ENCODE data around the gene EREG.

EREG gene

GRCh38 chr4:74327762-74328161 is 37.2 kb upstream of the EREG start:
- no peaks in the 10 kb centered on the region for H3K36me3 ChIP-seq
- no peak overlapping the region for H3K4me3 ChIP-seq (ENCODE audit: low read depth, low read length)
- no peaks in the 10 kb centered on the region for H3K27me3 ChIP-seq (ENCODE audit: insufficient read depth, low read depth, severe bottlenecking)
- no peak for DNase-seq
- TF ChIP-seq CTCF (IDR thresholded peaks at IDR 0.05; ENCODE audit: low read depth, low read length), result no peak
- H3K27ac ChIP-seq, result no peak overlapping the region
- H3K9me3 ChIP-seq (ENCODE audit: severe bottlenecking), result no peaks in the 10 kb centered on the region

DNA sequence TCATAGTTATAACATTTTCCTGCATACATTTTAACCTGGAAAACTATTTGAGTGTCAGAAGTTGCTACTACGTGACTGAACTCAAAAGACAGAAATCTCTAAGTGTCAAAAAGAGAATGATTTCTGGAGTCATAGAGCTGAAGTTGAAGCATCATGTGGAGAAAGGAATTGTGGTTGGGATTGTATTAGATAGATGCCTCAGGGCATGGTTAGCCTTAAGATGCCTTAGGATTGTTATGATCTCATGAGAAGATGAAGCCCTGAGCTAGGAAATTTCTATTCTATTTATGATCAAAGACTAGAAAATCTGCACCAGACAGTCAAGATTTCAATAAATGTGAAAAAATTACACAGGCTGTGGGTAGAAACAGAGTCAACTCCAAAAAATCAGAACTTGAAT is 36.4 kb upstream of the EREG start:
- Histone ChIP-seq H3K4me3 (ENCODE audit: low read depth, low read length) (no peak overlapping the region), H3K36me3 (no peaks in the 10 kb centered on the region), H3K27me3 (ENCODE audit: insufficient read depth, low read depth, severe bottlenecking) (no peaks in the 10 kb centered on the region), H3K27ac (no peak overlapping the region), H3K9me3 (ENCODE audit: severe bottlenecking) (no peaks in the 10 kb centered on the region)
- DNase-seq, result no peak
- TF ChIP-seq CTCF (IDR thresholded peaks at IDR 0.05; ENCODE audit: low read depth, low read length), result no peak

GRCh38 chr4:74329307-74329706 is 35.6 kb upstream of the EREG start:
- no peak for DNase-seq
- Histone ChIP-seq H3K27me3 (ENCODE audit: insufficient read depth, low read depth, severe bottlenecking) (no peaks in the 10 kb centered on the region), H3K9me3 (ENCODE audit: severe bottlenecking) (no peaks in the 10 kb centered on the region), H3K27ac (no peak overlapping the region), H3K36me3 (no peaks in the 10 kb centered on the region), H3K4me3 (ENCODE audit: low read depth, low read length) (no peak overlapping the region)
- TF ChIP-seq CTCF (IDR thresholded peaks at IDR 0.05; ENCODE audit: low read depth, low read length), result no peak

DNA sequence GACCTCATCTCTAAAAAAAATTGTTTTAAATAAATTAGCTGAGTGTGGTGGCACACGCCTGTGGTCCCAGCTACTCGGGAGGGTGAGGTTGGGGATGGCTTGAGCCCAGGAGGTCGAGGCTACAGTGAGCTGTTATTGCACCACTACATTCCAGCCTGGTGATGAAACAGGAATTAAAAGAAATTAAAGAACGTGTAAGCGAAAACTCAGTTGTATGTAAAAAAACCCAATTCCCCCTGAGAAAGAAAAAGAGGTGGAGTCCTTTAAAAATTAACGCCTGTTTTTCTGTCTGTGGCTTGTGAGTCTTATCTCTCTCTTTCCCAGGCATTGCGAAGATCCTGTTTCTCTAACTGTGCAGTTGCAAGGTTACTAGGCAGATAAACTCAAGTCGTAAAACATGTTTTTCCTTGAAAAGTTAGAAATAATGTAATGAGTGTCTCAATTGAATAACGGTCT is 34.6 kb upstream of the EREG start:
- Histone ChIP-seq H3K4me3 (ENCODE audit: low read depth, low read length) (no peak overlapping the region), H3K27ac (no peak overlapping the region), H3K36me3 (no peaks in the 10 kb centered on the region), H3K9me3 (ENCODE audit: severe bottlenecking) (no peaks in the 10 kb centered on the region), H3K27me3 (ENCODE audit: insufficient read depth, low read depth, severe bottlenecking) (no peaks in the 10 kb centered on the region)
- no peak for DNase-seq
- no peak for TF ChIP-seq CTCF (IDR thresholded peaks at IDR 0.05; ENCODE audit: low read depth, low read length)

DNA sequence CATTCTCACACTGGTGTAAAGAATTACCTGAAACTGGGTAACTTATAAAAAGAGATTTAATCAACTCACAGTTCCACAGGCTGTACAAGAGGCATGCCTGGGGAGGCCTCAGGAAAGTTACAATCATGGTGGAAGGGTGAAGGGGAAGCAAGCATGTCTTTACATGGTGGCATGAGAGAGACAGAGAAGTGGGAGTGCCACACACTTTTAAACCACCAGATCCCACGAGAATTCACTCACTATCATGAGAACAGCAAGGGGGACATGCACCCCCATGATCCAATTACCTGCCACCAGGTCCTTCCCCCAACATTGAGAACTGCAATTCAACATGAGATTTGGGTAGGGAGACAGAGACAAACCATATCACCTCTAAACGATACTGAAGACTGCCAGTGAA is 33.7 kb upstream of the EREG start:
- Histone ChIP-seq H3K36me3 (no peaks in the 10 kb centered on the region), H3K9me3 (ENCODE audit: severe bottlenecking) (no peaks in the 10 kb centered on the region), H3K27me3 (ENCODE audit: insufficient read depth, low read depth, severe bottlenecking) (no peaks in the 10 kb centered on the region), H3K4me3 (ENCODE audit: low read depth, low read length) (no peak overlapping the region), H3K27ac (no peak overlapping the region)
- DNase-seq, result no peak
- no peak for TF ChIP-seq CTCF (IDR thresholded peaks at IDR 0.05; ENCODE audit: low read depth, low read length)

DNA sequence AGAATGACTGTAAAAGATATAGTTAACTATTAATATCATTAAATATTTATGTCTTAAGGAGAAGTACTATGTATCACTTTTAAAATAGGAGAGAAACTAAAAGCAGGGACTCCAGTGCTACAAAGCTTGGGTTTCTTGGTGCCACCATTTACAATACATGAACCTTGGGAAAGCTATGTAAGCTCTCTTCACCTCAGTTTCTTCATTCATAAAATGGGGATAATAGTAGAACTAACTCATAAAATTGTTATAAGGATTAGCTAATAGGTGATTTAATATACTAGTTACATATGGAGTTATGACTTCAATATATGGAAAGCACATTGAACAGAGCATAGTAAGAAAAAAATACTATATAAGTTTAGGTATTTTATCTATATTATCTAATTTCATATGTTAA is 33.0 kb upstream of the EREG start:
- no peak for DNase-seq
- Histone ChIP-seq H3K27ac (no peak overlapping the region), H3K36me3 (no peaks in the 10 kb centered on the region), H3K4me3 (ENCODE audit: low read depth, low read length) (no peak overlapping the region), H3K9me3 (ENCODE audit: severe bottlenecking) (no peaks in the 10 kb centered on the region), H3K27me3 (ENCODE audit: insufficient read depth, low read depth, severe bottlenecking) (no peaks in the 10 kb centered on the region)
- no peak for TF ChIP-seq CTCF (IDR thresholded peaks at IDR 0.05; ENCODE audit: low read depth, low read length)
